GM13976 (cell line): ENCODE data around the gene GLCCI1.

ENCODE experiments used
- DNase-seq: peaks from one replicate; pipeline ENCODE4 v3.0.0; 2012; ENCODE audit warnings: low spot score
- in situ Hi-C: fragments of 300-500 bp; cut with MboI; formaldehyde crosslinking; loops from one replicate; pipeline ENCODE4 v1.12.0; 2022; ENCODE audit warnings: low sequenced_read_pairs, mixed read lengths, inconsistent platforms; ENCODE audit not compliant: unreplicated experiment
- TF ChIP-seq, protein P1 (sequence below): IDR thresholded peaks from 2 replicates; pipeline ENCODE4 v1.5.1; 2012; ENCODE audit warnings: borderline replicate concordance, mild to moderate bottlenecking; ENCODE audit not compliant: insufficient read depth; ENCODE audit errors: extremely low read depth, missing control alignments, control extremely low read depth

The GLCCI1 gene

DNA sequence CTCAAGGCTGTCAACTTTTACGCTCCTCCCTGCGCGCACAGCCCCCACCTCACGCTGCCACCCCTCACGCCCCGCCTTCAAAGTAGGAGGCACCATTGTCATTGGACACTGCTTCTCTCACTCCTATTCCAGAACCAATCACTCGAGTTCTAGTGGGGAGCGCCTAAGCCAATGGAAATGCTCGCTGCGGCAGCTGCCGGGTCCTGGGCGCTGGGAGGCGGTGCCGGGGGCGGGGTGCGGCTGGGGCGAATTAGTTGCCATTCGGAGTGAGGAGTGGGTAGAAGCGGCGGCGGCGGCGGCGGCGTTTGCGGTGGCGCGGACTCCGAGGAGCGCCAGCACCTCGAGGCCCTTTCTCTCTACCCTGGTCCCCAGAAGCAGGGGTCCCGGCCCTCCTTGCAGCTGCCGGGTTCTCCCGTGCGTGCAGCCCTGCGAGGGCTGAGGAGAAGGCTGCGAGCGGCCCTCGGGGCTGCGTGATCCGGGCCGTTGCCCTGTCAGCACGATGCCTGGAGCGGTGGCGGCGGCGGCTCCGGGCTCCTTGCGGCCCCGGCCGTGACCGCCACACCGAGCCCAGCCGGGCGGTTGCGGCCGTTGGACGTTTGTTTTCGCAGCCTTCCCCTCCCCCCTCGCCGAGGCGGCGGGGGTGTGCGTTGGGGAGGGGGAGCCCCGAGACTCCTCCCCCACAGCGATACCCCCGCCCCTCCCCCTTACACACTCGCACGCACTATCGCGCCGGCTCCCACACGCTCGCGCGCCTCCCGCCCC is at the start of gene GLCCI1:
Gene GLCCI1, plus strand, starts transcription at position 253 of the 762 bp plus-strand sequence. CDS start 555 bp downstream, outside the sequence.
- in situ Hi-C loops: no loop called here

DNA sequence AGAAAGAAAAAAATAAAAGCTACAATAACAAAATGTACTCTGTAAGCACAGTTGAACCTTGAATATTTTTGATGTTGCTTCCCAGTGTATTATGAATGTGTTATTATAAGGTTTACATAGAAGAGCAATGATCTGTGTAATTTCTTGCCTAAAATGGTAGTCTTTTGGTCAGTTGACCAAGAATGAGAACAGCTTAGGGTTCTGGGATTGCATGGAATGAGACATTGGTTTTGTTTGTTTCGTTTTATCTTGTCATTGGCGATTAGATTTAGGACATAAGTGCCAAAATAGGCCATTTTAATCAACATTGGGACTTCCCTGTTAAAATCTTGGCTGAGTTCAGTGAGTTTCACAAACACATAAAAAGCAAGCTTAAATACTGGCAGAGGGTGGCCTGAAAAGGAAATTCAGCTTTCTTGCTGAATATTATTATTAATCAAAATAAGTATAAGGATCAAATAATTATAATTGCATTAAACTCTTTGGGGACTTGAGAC is 49.1 kb upstream of the GLCCI1 start:
- in situ Hi-C loops: no loop called here
- DNase-seq: no peak
- TF ChIP-seq, protein P1, sequence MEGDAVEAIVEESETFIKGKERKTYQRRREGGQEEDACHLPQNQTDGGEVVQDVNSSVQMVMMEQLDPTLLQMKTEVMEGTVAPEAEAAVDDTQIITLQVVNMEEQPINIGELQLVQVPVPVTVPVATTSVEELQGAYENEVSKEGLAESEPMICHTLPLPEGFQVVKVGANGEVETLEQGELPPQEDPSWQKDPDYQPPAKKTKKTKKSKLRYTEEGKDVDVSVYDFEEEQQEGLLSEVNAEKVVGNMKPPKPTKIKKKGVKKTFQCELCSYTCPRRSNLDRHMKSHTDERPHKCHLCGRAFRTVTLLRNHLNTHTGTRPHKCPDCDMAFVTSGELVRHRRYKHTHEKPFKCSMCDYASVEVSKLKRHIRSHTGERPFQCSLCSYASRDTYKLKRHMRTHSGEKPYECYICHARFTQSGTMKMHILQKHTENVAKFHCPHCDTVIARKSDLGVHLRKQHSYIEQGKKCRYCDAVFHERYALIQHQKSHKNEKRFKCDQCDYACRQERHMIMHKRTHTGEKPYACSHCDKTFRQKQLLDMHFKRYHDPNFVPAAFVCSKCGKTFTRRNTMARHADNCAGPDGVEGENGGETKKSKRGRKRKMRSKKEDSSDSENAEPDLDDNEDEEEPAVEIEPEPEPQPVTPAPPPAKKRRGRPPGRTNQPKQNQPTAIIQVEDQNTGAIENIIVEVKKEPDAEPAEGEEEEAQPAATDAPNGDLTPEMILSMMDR: no peak

More for the DNA sequence above, at the start of gene GLCCI1:
- TF ChIP-seq, protein P1: no peak
- DNase-seq: peak; percentile 93

DNA sequence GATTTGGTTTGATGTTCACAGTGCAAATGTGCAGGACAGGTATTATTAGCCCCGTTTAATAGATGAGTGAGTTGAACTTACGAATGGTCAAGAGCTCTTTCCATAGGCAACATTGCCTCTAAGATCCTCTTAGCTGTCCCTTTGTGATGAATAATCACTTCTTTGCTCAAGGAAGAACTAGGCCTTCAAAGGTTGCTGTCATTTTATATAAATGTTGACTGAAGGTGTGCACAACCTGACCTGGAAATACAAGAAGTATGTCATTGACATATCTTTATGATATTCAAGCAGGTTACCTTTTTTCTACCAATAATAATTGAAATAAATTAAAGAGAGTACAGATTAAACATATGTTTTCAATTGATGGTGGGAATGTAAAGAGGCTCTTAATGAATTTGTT is 48.5 kb upstream of the GLCCI1 start:
- no peak for DNase-seq
- TF ChIP-seq, protein P1: no peak
- in situ Hi-C loops: no loop called here

DNA sequence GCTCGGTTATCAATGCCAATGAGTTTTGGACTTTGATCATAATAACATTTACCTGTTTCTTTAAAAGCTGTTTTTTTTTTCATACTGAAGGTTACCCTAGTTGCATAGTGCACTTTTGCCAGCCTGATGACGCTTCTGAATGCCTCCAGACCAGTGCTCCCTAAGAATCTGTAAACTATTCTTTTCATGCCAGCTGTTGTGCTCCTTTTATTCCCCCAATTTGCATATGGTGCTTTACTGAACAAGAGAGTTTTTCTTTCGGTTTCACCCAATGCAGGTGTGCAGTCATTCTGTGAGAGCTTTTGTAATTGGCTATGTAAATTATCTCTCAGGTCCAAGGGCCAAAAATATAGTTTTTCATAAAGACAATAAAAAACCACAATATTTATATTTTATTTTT is 48.1 kb upstream of the GLCCI1 start:
- peak; percentile 44 for DNase-seq
- in situ Hi-C loops: no loop called here
- TF ChIP-seq, protein P1: no peak

DNA sequence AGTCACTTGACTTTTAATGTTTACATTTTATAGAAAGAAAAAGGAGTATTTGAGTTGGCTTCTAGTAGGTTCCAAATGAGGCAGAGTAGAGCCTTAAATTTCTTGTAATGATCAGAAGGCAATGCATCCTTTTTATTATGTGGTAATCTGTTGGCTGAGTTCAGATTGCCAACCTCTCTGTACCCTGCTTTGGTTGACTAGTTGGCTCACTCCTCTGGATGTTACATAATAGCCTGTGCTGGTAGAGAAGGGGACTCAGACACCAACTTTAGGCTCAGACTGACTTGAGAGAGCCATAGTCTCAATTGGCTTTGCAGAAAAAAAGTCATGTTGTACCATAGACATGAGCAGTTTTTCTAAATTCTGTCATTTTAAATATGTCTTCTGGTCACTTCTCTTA is 46.8 kb upstream of the GLCCI1 start:
- no peak for DNase-seq
- TF ChIP-seq, protein P1: no peak
- in situ Hi-C loops: no loop called here

DNA sequence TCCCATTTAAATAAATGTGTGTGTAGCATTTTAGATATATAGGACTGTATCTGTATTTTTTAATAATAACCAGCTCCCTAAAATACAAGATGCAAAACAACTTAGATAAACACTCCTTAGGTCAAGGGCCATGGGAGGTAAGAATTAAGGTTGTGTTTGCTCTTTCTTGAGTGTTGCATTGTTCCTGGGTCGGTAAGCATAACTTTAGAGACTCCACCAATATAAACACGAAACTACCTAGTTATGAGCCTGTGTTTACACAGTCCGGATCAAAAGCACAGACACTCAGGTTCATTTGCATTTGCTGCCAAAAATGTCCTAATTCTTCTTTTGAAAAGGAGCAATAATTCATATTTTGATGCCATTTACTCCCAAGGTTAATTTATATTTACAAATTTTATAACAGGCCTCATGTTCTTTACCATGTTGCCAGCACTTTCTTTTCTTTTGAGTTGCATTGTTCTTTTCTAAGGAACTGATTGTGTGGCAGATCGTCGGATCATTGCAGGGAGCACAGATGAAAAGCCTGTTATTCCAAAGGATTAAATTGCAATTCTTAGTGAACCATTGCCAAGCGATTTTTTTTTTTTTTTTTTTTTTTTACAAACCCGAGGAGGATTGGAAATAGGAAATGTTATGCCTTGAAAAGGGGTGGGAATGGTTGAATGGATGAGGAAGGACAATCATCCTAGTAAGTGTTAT is 45.8 kb upstream of the GLCCI1 start:
- in situ Hi-C loops: no loop called here
- TF ChIP-seq, protein P1: no peak
- no peak for DNase-seq
